Right lobe of liver (tissue), 6 donors: ENCODE results near the gene BTBD2. TPM values are rescaled to one million over a fixed set of nuclear protein-coding genes. Genes with fewer than 3 reads are reported as not detected.
A peak's percentile ranks its signal among the peaks of the same experiment; 100 is the strongest.

Experiments
- ATAC-seq, 4 donors: fragments of 200-7000 bp; cut with Tn5 transposase; one replicate each; pipeline ENCODE4 v1.9.1; 2020; ENCODE audit warnings: mild to moderate bottlenecking in 4 of 4, moderate library complexity in 4 of 4
- DNase-seq, 3 donors: peaks; one replicate each; pipeline ENCODE4 v3.0.0-alpha.2; 2020
- H3K27ac ChIP-seq, 3 donors: fragments of 200-600 bp; one replicate each; pipeline ENCODE4 v1.8.0; 2022
- H3K27me3 ChIP-seq, 2 donors: fragments of 200-600 bp; one replicate each; pipeline ENCODE4 v1.8.0; 2022
- H3K36me3 ChIP-seq, 4 donors: fragments of 200-600 bp; sonication (generic) in 1 of 4; one replicate each; pipeline versions ENCODE4 v1.5.1 to v1.8.0; 2017 to 2022; ENCODE audit warnings: control low read depth in 1 of 4
- H3K4me1 ChIP-seq, 4 donors: fragments of 200-600 bp; sonication (generic) in 1 of 4; one replicate each; pipeline versions ENCODE4 v1.5.1 to v1.8.0; 2017 to 2022; ENCODE audit warnings: control low read depth in 1 of 4
- H3K4me3 ChIP-seq, 3 donors: fragments of 200-600 bp; one replicate each; pipeline ENCODE4 v1.8.0; 2022
- H3K9me3 ChIP-seq, 4 donors: fragments of 200-600 bp; sonication (generic) in 1 of 4; one replicate each; pipeline versions ENCODE4 v1.5.1 to v1.8.0; 2017 to 2022; ENCODE audit warnings: control low read depth in 1 of 4
- CTCF ChIP-seq, 4 donors: fragments of 200-600 bp in 3 of 4; fragments of 450-650 bp in 1 of 4; IDR thresholded peaks; one replicate each; pipeline versions ENCODE4 v1.5.1 to v1.8.0; 2016 to 2022; ENCODE audit warnings: antibody characterized with exemption in 4 of 4, mild to moderate bottlenecking in 2 of 4
- POLR2A ChIP-seq: fragments of 450-650 bp; IDR thresholded peaks from one replicate; pipeline ENCODE4 v1.6.1; 2017; ENCODE audit warnings: antibody characterized with exemption, mild to moderate bottlenecking
- WGBS: methylation state at CpG from one replicate; pipeline ENCODE4 v1.1.6; 2018; ENCODE audit warnings: low coverage, low lambda C conversion rate; ENCODE audit not compliant: insufficient coverage; ENCODE audit errors: missing lambda C conversion rate; 5-methylcytosine and 5-hydroxymethylcytosine counted together
- intact Hi-C, 2 donors: fragments of 100-400 bp; cut with DNase I; formaldehyde crosslinking; loops; one replicate each; pipeline versions ENCODE4 v1.11.2 to v1.14.1; 2022
- total RNA-seq, 6 experiments: library from RNA; depleted of rRNA in 2 of 6; stranded (reverse); fragments of >200 nt in 2 of 6; fragmentation: NEBNext Ultra II Directional in 3 of 6; extraction: Animal tissue kit (Norgen Biotek cat#: 25700) in 3 of 6; gene quantifications; one replicate each; pipeline versions ENCODE4 v1.1.0 to v1.2.4, GENCODE V29; 2016 to 2023
- donor health status: DM: no; HTN: yes; CAD: no.
- donor health status: DM: no; HTN: no; CAD: no.
- donor health status: DM: no; HTN: no; CAD: no.
- donor health status: DM: no; HTN: yes; CAD: no.
- donor health status: DM: no; HTN: yes; CAD: no.

Gene BTBD2
- total RNA-seq, 6 experiments from 2014 or later, result 22.2 to 42.6 (median 29.2) TPM

GRCh38 chr19:1970003-1970805 lies 45.3 kb downstream of the BTBD2 start:
- H3K4me3 ChIP-seq, result no peak overlapping the region
- H3K9me3 ChIP-seq, result no peaks in the 10 kb centered on the region
- no peaks in the 10 kb centered on the region for H3K4me1 ChIP-seq
- H3K36me3 ChIP-seq, result no peaks in the 10 kb centered on the region
- H3K27ac ChIP-seq, result no peak overlapping the region
- TF ChIP-seq CTCF (IDR thresholded peaks at IDR 0.05) (no peak), POLR2A (no peak)
- DNase-seq (peak in 1 of 3 donors; percentile 54), ATAC-seq (no peak)
- no peaks in the 10 kb centered on the region for H3K27me3 ChIP-seq
- WGBS, result no CpG with 5 or more reads among the region's 38 CpGs
- intact Hi-C loops, result no loop called here

GRCh38 chr19:1969176-1970002 lies 46.1 kb downstream of the BTBD2 start:
- Histone ChIP-seq H3K9me3 (no peaks in the 10 kb centered on the region), H3K4me3 (no peak overlapping the region), H3K36me3 (no peaks in the 10 kb centered on the region), H3K27me3 (no peaks in the 10 kb centered on the region), H3K27ac (no peak overlapping the region), H3K4me1 (no peaks in the 10 kb centered on the region)
- DNase-seq, result no peak
- 100% methylated on average over 2 of the region's 49 CpGs for WGBS
- intact Hi-C loops, result no loop called here
- TF ChIP-seq CTCF (IDR thresholded peaks at IDR 0.05) (no peak), POLR2A (no peak)
- ATAC-seq, result no peak

- H3K36me3 ChIP-seq, result no peaks in the 10 kb centered on the region
- no peak overlapping the region for H3K4me3 ChIP-seq
- ATAC-seq, result peak in 1 of 4 donors; percentile 37
- H3K4me1 ChIP-seq, result no peaks in the 10 kb centered on the region
- TF ChIP-seq POLR2A, result no peak
- TF ChIP-seq CTCF (IDR thresholded peaks at IDR 0.05), result no peak
- no peak overlapping the region for H3K27ac ChIP-seq
- intact Hi-C loops, result no loop called here
- H3K27me3 ChIP-seq, result no peaks in the 10 kb centered on the region
- DNase-seq, result no peak
- H3K9me3 ChIP-seq, result no peaks in the 10 kb centered on the region
- WGBS, result 74% methylated on average over 3 of the region's 34 CpGs
These were observed 47.0 kb downstream of the BTBD2 start for GRCh38 chr19:1968279-1969175.

GRCh38 chr19:1967087-1967608 lies 48.4 kb downstream of the BTBD2 start:
- DNase-seq, result no peak
- H3K9me3 ChIP-seq, result no peaks in the 10 kb centered on the region
- no peak overlapping the region for H3K4me3 ChIP-seq
- no peaks in the 10 kb centered on the region for H3K4me1 ChIP-seq
- WGBS, result 92% methylated on average over 8 of the region's 26 CpGs
- H3K27ac ChIP-seq, result no peak overlapping the region
- no peak for ATAC-seq
- no peaks in the 10 kb centered on the region for H3K36me3 ChIP-seq
- intact Hi-C loops, result no loop called here
- no peaks in the 10 kb centered on the region for H3K27me3 ChIP-seq
- TF ChIP-seq POLR2A (no peak), CTCF (IDR thresholded peaks at IDR 0.05) (no peak)
